Mesenchymal stem cell (in vitro differentiated cells and primary cell): ENCODE measurements around the gene ST3GAL5.
A peak's percentile ranks its signal among the peaks of the same experiment; 100 is the strongest.

Source experiments
- DNase-seq: peaks from one replicate; pipeline ENCODE4 v3.0.0-alpha.2; 2013
- H2AFZ ChIP-seq: one replicate; pipeline ENCODE4 v1.6.1; 2013; ENCODE audit warnings: low read depth, mild to moderate bottlenecking, control low read depth, inconsistent platforms, low read length, moderate library complexity
- H2AK5ac ChIP-seq: 2 replicates; pipeline ENCODE4 v1.6.1; 2013; ENCODE audit warnings: low read length, moderate library complexity, mild to moderate bottlenecking, inconsistent platforms; ENCODE audit not compliant: severe bottlenecking
- H2BK120ac ChIP-seq: one replicate; pipeline ENCODE4 v1.6.1; 2013; ENCODE audit warnings: low read depth, mild to moderate bottlenecking, inconsistent platforms, low read length, moderate library complexity
- H2BK12ac ChIP-seq, 2 experiments: one replicate each; pipeline ENCODE4 v1.6.1; 2013; ENCODE audit warnings: inconsistent platforms in 2 of 2, low read length in 2 of 2, mild to moderate bottlenecking in 2 of 2, moderate library complexity in 2 of 2, control low read depth in 1 of 2
- H2BK15ac ChIP-seq: one replicate; pipeline ENCODE4 v1.6.1; 2013; ENCODE audit warnings: mild to moderate bottlenecking, low read depth, inconsistent platforms; ENCODE audit not compliant: poor library complexity, severe bottlenecking
- H2BK5ac ChIP-seq: 2 replicates; pipeline ENCODE4 v1.6.1; 2013; ENCODE audit warnings: low read depth, mild to moderate bottlenecking, low read length, control low read depth, inconsistent platforms; ENCODE audit not compliant: poor library complexity, severe bottlenecking
- H3K14ac ChIP-seq, 2 experiments: one replicate each; pipeline ENCODE4 v1.6.1; 2013; ENCODE audit warnings: inconsistent platforms in 2 of 2, low read length in 2 of 2, control low read depth in 1 of 2, mild to moderate bottlenecking in 1 of 2, moderate library complexity in 1 of 2
- H3K18ac ChIP-seq, 2 experiments: one replicate each; pipeline ENCODE4 v1.6.1; 2013; ENCODE audit warnings: inconsistent platforms in 2 of 2, low read length in 2 of 2, control low read depth in 1 of 2, low read depth in 1 of 2, mild to moderate bottlenecking in 1 of 2
- H3K23ac ChIP-seq, 2 experiments: one replicate each; pipeline ENCODE4 v1.6.1; 2013; ENCODE audit warnings: inconsistent platforms in 2 of 2, low read length in 2 of 2, mild to moderate bottlenecking in 2 of 2, moderate library complexity in 2 of 2, control low read depth in 1 of 2
- H3K27ac ChIP-seq: 2 replicates; pipeline ENCODE4 v1.5.1; 2013; ENCODE audit warnings: mild to moderate bottlenecking, moderate library complexity, low read length, control low read depth, inconsistent platforms; ENCODE audit not compliant: poor library complexity, severe bottlenecking
- H3K27me3 ChIP-seq, 2 experiments: 2 replicates each; pipeline versions ENCODE4 v1.6.1 to v1.7.0; 2013; ENCODE audit warnings: low read length in 2 of 2, mild to moderate bottlenecking in 2 of 2, moderate library complexity in 2 of 2, control low read depth in 1 of 2, inconsistent platforms in 1 of 2; ENCODE audit not compliant: control insufficient read depth in 1 of 2, insufficient read depth in 1 of 2
- H3K36me3 ChIP-seq, 2 experiments: 2 replicates each; pipeline versions ENCODE4 v1.6.1 to v1.7.0; 2013; ENCODE audit warnings: low read length in 2 of 2, control low read depth in 1 of 2, inconsistent platforms in 1 of 2, low read depth in 1 of 2, mild to moderate bottlenecking in 1 of 2; ENCODE audit not compliant: insufficient read depth in 2 of 2, control insufficient read depth in 1 of 2
- H3K4ac ChIP-seq, 2 experiments: one replicate each; pipeline ENCODE4 v1.6.1; 2013; ENCODE audit warnings: inconsistent platforms in 2 of 2, low read length in 2 of 2, mild to moderate bottlenecking in 2 of 2, moderate library complexity in 2 of 2, control low read depth in 1 of 2, low read depth in 1 of 2
- H3K4me1 ChIP-seq: 2 replicates; pipeline ENCODE4 v1.6.1; 2013; ENCODE audit warnings: low read depth, low read length, control low read depth; ENCODE audit not compliant: control insufficient read depth, insufficient read depth
- H3K4me2 ChIP-seq: 2 replicates; pipeline ENCODE4 v1.6.1; 2013; ENCODE audit warnings: low read length, mild to moderate bottlenecking, inconsistent platforms; ENCODE audit not compliant: poor library complexity, severe bottlenecking
- H3K4me3 ChIP-seq, 2 experiments: 2 replicates each; pipeline versions ENCODE4 v1.5.1 to v1.7.0; 2013; ENCODE audit warnings: low read length in 2 of 2, mild to moderate bottlenecking in 2 of 2, control low read depth in 1 of 2, low read depth in 1 of 2; ENCODE audit not compliant: insufficient read depth in 1 of 2
- H3K79me1 ChIP-seq: replicated peaks from 2 replicates; pipeline ENCODE4 v1.6.1; 2013; ENCODE audit warnings: mild to moderate bottlenecking, control low read depth, low read length, inconsistent platforms; ENCODE audit not compliant: poor library complexity, severe bottlenecking
- H3K9ac ChIP-seq: 2 replicates; pipeline ENCODE4 v1.7.0; 2013; ENCODE audit warnings: mild to moderate bottlenecking, low read length, moderate library complexity
- H3K9me3 ChIP-seq: 2 replicates; pipeline ENCODE4 v1.7.0; 2013; ENCODE audit warnings: mild to moderate bottlenecking, low read length; ENCODE audit not compliant: control insufficient read depth
- H4K8ac ChIP-seq: one replicate; pipeline ENCODE4 v1.6.1; 2013; ENCODE audit warnings: inconsistent platforms, mild to moderate bottlenecking, low read length, moderate library complexity
- H4K91ac ChIP-seq: one replicate; pipeline ENCODE4 v1.6.1; 2013; ENCODE audit warnings: mild to moderate bottlenecking, low read length, inconsistent platforms
- WGBS: methylation state at CpG from one replicate; pipeline ENCODE4 v1.1.7; 2013; ENCODE audit warnings: mixed read lengths; 5-methylcytosine and 5-hydroxymethylcytosine counted together

ST3GAL5 gene

DNA sequence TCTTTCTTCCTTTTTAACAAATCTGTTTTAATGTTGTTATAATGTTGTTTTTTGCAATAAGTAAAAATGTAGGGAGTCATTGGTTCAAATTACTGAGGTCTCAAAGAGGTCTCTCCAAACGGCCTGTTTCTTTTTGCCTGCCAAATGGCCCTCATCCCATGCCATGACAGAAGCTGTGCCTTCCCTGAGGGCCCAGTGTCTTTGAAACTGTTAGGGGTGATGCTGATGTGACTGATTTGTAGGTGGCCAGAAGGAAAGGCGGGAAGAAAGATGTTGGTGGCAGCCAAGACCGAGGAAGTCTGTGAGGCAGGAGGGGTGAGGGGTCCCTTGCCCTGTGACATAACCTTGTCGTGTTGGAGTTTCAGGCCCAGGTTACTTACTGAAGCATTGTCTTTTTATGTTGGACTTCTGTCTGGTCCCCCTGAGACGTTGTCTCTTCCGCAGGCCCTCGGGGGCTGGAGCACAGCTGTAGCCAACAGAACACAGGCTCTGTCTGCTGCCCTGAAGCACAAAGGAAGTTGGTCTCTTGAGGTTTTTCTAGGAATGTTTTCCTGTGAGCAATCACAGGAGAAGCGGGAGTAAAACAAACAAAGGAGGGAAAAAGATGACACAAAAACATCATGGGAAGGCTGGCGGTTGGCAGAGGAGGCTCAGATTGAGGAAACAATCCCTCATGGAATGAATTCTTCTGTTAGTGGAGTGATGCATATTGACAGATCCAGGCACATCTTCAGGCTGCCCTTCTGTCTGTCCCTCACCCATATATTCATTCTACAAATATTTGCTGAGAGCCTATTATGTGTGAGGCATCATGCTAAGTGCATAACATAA lies 4.9 kb upstream of the ST3GAL5 start:
- H4K91ac ChIP-seq = peak overlapping the region; percentile 98
- peak overlapping the region in 1 of 2 experiments; percentile 21 for H3K4me3 ChIP-seq
- H3K4me1 ChIP-seq = peaks cover 13% of the 10 kb centered on the region
- H3K4ac ChIP-seq = peak overlapping the region; percentile 73 to 99
- H3K9me3 ChIP-seq = no peaks in the 10 kb centered on the region
- peak overlapping the region; percentile 81 for H3K27ac ChIP-seq
- H3K18ac ChIP-seq = peak overlapping the region; percentile 78 to 93
- H2BK5ac ChIP-seq = peak overlapping the region; percentile 83
- peak overlapping the region; percentile 93 for H2BK120ac ChIP-seq
- peak overlapping the region; percentile 1 for H2AFZ ChIP-seq
- peak overlapping the region; percentile 92 for H4K8ac ChIP-seq
- H3K27me3 ChIP-seq = no peaks in the 10 kb centered on the region
- peak; percentile 90 for DNase-seq
- H2BK15ac ChIP-seq = peak overlapping the region; percentile 12
- 12% methylated on average over 8 of the region's 9 CpGs for WGBS
- H3K23ac ChIP-seq = no peak overlapping the region
- H2AK5ac ChIP-seq = peak overlapping the region; percentile 40
- H2BK12ac ChIP-seq = peak overlapping the region; percentile 17 to 96
- peak overlapping the region; percentile 0 for H3K9ac ChIP-seq
- peak overlapping the region; percentile 14 for H3K4me2 ChIP-seq
- peak overlapping the region in 1 of 2 experiments; percentile 89 for H3K14ac ChIP-seq
- no peaks in the 10 kb centered on the region for H3K79me1 ChIP-seq
- no peaks in the 10 kb centered on the region for H3K36me3 ChIP-seq

- Histone ChIP-seq H2AFZ (no peak overlapping the region), H4K91ac (peak overlapping the region; percentile 66), H2AK5ac (peak overlapping the region; percentile 86), H2BK15ac (no peak overlapping the region), H3K27me3 (no peaks in the 10 kb centered on the region), H3K4me2 (no peak overlapping the region), H2BK5ac (no peak overlapping the region), H3K4ac (peak overlapping the region; percentile 62 to 84), H3K36me3 (no peaks in the 10 kb centered on the region), H3K23ac (no peak overlapping the region), H3K18ac (peak overlapping the region in 1 of 2 experiments; percentile 75), H2BK120ac (peak overlapping the region; percentile 78), H3K9me3 (no peaks in the 10 kb centered on the region), H3K27ac (peak overlapping the region; percentile 31), H4K8ac (peak overlapping the region; percentile 83), H2BK12ac (peak overlapping the region; percentile 95 to 97), H3K79me1 (peaks cover 2% of the 10 kb centered on the region), H3K4me1 (peaks cover 21% of the 10 kb centered on the region), H3K9ac (no peak overlapping the region), H3K4me3 (no peak overlapping the region), H3K14ac (no peak overlapping the region)
- WGBS = 87% methylated on average over 4 of the region's 5 CpGs
- no peak for DNase-seq
Observed at GRCh38 chr2:85892216-85892944, 3.6 kb upstream of the ST3GAL5 start.

- 81% methylated on average over 2 of the region's 5 CpGs for WGBS
Observed at GRCh38 chr2:85890522-85891176, 1.9 kb upstream of the ST3GAL5 start.

More at GRCh38 chr2:85890522-85891176, 1.9 kb upstream of the ST3GAL5 start:
- Histone ChIP-seq H3K4me1 (peaks cover 28% of the 10 kb centered on the region), H3K4ac (peak overlapping the region; percentile 83 to 87), H2BK15ac (no peak overlapping the region), H2AK5ac (peak overlapping the region; percentile 83), H4K91ac (no peak overlapping the region), H3K4me3 (peak overlapping the region in 1 of 2 experiments; percentile 93), H2BK12ac (peak overlapping the region in 1 of 2 experiments; percentile 99), H4K8ac (peak overlapping the region; percentile 90), H2BK120ac (peak overlapping the region; percentile 19), H3K9ac (peak overlapping the region; percentile 90), H3K27me3 (no peaks in the 10 kb centered on the region), H3K9me3 (no peaks in the 10 kb centered on the region), H3K36me3 (no peaks in the 10 kb centered on the region), H2BK5ac (no peak overlapping the region), H3K18ac (peak overlapping the region; percentile 3 to 86), H3K23ac (peak overlapping the region in 1 of 2 experiments; percentile 14), H3K27ac (no peak overlapping the region), H2AFZ (peak overlapping the region; percentile 31), H3K14ac (peak overlapping the region in 1 of 2 experiments; percentile 3), H3K4me2 (no peak overlapping the region), H3K79me1 (peaks cover 7% of the 10 kb centered on the region)
- no peak for DNase-seq
